ENCODE measurements around the gene NAP1L5. TPM values are rescaled to one million over a fixed set of nuclear protein-coding genes. Genes with fewer than 3 reads are reported as not detected.

Gene NAP1L5
- polyA plus RNA-seq, 5 donors = 10.5 to 14.4 (median 12.3) TPM

- no peak for DNase-seq
Measured at GRCh38 chr4:88725143-88725542, 27.5 kb upstream of the NAP1L5 start.

- DNase-seq = no peak
Measured at GRCh38 chr4:88724406-88724805, 26.8 kb upstream of the NAP1L5 start.

- peak in 1 of 2 donors; percentile 56 for DNase-seq
Measured at GRCh38 chr4:88722828-88723227, 25.2 kb upstream of the NAP1L5 start.

GRCh38 chr4:88722276-88722780 is 24.7 kb upstream of the NAP1L5 start:
- DNase-seq = no peak

- DNase-seq = no peak
Measured at GRCh38 chr4:88720451-88721428, 23.1 kb upstream of the NAP1L5 start.

- no peak for DNase-seq
Measured at GRCh38 chr4:88719381-88719780, 21.8 kb upstream of the NAP1L5 start.

GRCh38 chr4:88718098-88718497 is 20.5 kb upstream of the NAP1L5 start:
- no peak for DNase-seq

GRCh38 chr4:88713782-88714181 is 16.2 kb upstream of the NAP1L5 start:
- no peak for DNase-seq

GRCh38 chr4:88709989-88710388 is 12.4 kb upstream of the NAP1L5 start:
- no peak for DNase-seq

GRCh38 chr4:88706574-88706973 is 8.9 kb upstream of the NAP1L5 start:
- DNase-seq = peak; percentile 56 to 60

- DNase-seq = no peak
Measured at GRCh38 chr4:88705805-88706492, 8.3 kb upstream of the NAP1L5 start.

GRCh38 chr4:88705223-88705622 is 7.6 kb upstream of the NAP1L5 start:
- no peak for DNase-seq

- DNase-seq = no peak
Measured at GRCh38 chr4:88702782-88703181, 5.2 kb upstream of the NAP1L5 start.

GRCh38 chr4:88698519-88698918 is 890 bp upstream of the NAP1L5 start:
- no peak for DNase-seq

- DNase-seq = peak in 1 of 2 donors; percentile 23
Measured at GRCh38 chr4:88697141-88697540, 488 bp downstream of the NAP1L5 start.

- no peak for DNase-seq
Measured at GRCh38 chr4:88696630-88697029, 999 bp downstream of the NAP1L5 start.

GRCh38 chr4:88693792-88694191 is 3.8 kb downstream of the NAP1L5 start:
- DNase-seq = no peak

- no peak for DNase-seq
Measured at GRCh38 chr4:88690355-88690754, 7.3 kb downstream of the NAP1L5 start.

- no peak for DNase-seq
Measured at GRCh38 chr4:88681209-88681608, 16.4 kb downstream of the NAP1L5 start.

GRCh38 chr4:88675543-88675942 is 22.1 kb downstream of the NAP1L5 start:
- DNase-seq = no peak

GRCh38 chr4:88674979-88675378 is 22.6 kb downstream of the NAP1L5 start:
- no peak for DNase-seq

- no peak for DNase-seq
Measured at GRCh38 chr4:88674565-88674964, 23.1 kb downstream of the NAP1L5 start.

GRCh38 chr4:88673886-88674285 is 23.7 kb downstream of the NAP1L5 start:
- DNase-seq = no peak

Measured in right lung (tissue), 5 donors.